HTR-8/SVneo (cell line): Measurements from ENCODE around the gene MIB1.

Experiments used
- DNase-seq: peaks from one replicate; pipeline ENCODE4 v3.0.0; 2011; ENCODE audit warnings: low spot score, mixed read lengths; ENCODE audit not compliant: insufficient read length
- FAIRE-seq: peaks from 2 replicates; lab custom pipeline; 2011; peaks lifted over from hg19 to GRCh38; lab: Jason Lieb, UNC

MIB1 gene

GRCh38 chr18:21805771-21806366, 65.3 kb downstream of the MIB1 start:
- DNase-seq, result no peak
- no peak for FAIRE-seq

- FAIRE-seq (no peak), DNase-seq (no peak)
Measured at GRCh38 chr18:21808185-21808584, 67.6 kb downstream of the MIB1 start.

GRCh38 chr18:21809725-21810124, 69.1 kb downstream of the MIB1 start:
- DNase-seq, result no peak
- no peak for FAIRE-seq

- no peak for DNase-seq
Measured at GRCh38 chr18:21815101-21815500, 74.5 kb downstream of the MIB1 start.

GRCh38 chr18:21820033-21820810, 79.6 kb downstream of the MIB1 start:
- FAIRE-seq (no peak), DNase-seq (peak; percentile 38)

More at GRCh38 chr18:21815101-21815500, 74.5 kb downstream of the MIB1 start:
- no peak for FAIRE-seq

- no peak for FAIRE-seq
- no peak for DNase-seq
Measured at GRCh38 chr18:21820811-21821143, 80.2 kb downstream of the MIB1 start.

GRCh38 chr18:21823848-21824247, 83.3 kb downstream of the MIB1 start:
- no peak for FAIRE-seq
- no peak for DNase-seq

- FAIRE-seq (no peak), DNase-seq (no peak)
Measured at GRCh38 chr18:21826196-21826595, 85.6 kb downstream of the MIB1 start.

GRCh38 chr18:21826641-21827302, 86.2 kb downstream of the MIB1 start:
- no peak for FAIRE-seq
- no peak for DNase-seq

- no peak for FAIRE-seq
Measured at GRCh38 chr18:21830532-21830931, 89.9 kb downstream of the MIB1 start.

GRCh38 chr18:21831413-21831831, 90.8 kb downstream of the MIB1 start:
- no peak for FAIRE-seq
- no peak for DNase-seq

More at GRCh38 chr18:21830532-21830931, 89.9 kb downstream of the MIB1 start:
- DNase-seq, result no peak

- DNase-seq, result no peak
- no peak for FAIRE-seq
Measured at GRCh38 chr18:21833604-21834298, 93.2 kb downstream of the MIB1 start.

GRCh38 chr18:21834299-21834660, 93.7 kb downstream of the MIB1 start:
- FAIRE-seq (peak; percentile 51), DNase-seq (no peak)

GRCh38 chr18:21841570-21841969, 101.0 kb downstream of the MIB1 start:
- FAIRE-seq (no peak), DNase-seq (no peak)

- no peak for FAIRE-seq
- no peak for DNase-seq
Measured at GRCh38 chr18:21843341-21843740, 102.7 kb downstream of the MIB1 start.

- FAIRE-seq (no peak), DNase-seq (no peak)
Measured at GRCh38 chr18:21851327-21851961, 110.9 kb downstream of the MIB1 start.

- DNase-seq (no peak), FAIRE-seq (no peak)
Measured at GRCh38 chr18:21853016-21853415, 112.4 kb downstream of the MIB1 start.

GRCh38 chr18:21853775-21854552, 113.4 kb downstream of the MIB1 start:
- DNase-seq (no peak), FAIRE-seq (no peak)

GRCh38 chr18:21855432-21855831, 114.8 kb downstream of the MIB1 start:
- no peak for DNase-seq
- FAIRE-seq, result no peak

GRCh38 chr18:21857871-21858270, 117.3 kb downstream of the MIB1 start:
- no peak for FAIRE-seq
- DNase-seq, result no peak
